AG04449 (cell line): Measurements from ENCODE around the gene RNFT2.

ENCODE experiments used
- CTCF ChIA-PET: fragments of 350-600 bp; formaldehyde crosslinking; extraction: SDS; loops from one replicate; lab custom pipeline; 2021; ENCODE audit warnings: antibody characterized with exemption; lab: Yijun Ruan, JAX
- POLR2A ChIA-PET: fragments of 400-600, 350-600 bp; formaldehyde crosslinking; extraction: SDS; loops from one replicate; lab custom pipeline; 2020; ENCODE audit warnings: antibody characterized with exemption, inconsistent platforms; lab: Yijun Ruan, JAX
- DNase-seq: peaks from one replicate; pipeline ENCODE4 v3.0.0-alpha.2; 2010; ENCODE audit warnings: low read depth, low spot score
- H3K4me3 ChIP-seq: 2 replicates; pipeline ENCODE4 v1.5.1; 2011; ENCODE audit warnings: low read depth, mild to moderate bottlenecking, control low read depth, low read length
- CTCF ChIP-seq: IDR thresholded peaks from one replicate; pipeline ENCODE4 v1.5.1; 2011; ENCODE audit warnings: mild to moderate bottlenecking, moderate library complexity, low read length, control low read depth, inconsistent platforms; ENCODE audit not compliant: insufficient read depth; ENCODE audit errors: missing control alignments

Gene RNFT2

GRCh38 chr12:116837097-116837496 lies 99.0 kb downstream of the RNFT2 start:
- no peak for DNase-seq
- TF ChIP-seq CTCF = no peak
- no peak overlapping the region for H3K4me3 ChIP-seq
- POLR2A ChIA-PET = no interaction called here
- CTCF ChIA-PET = no interaction called here

GRCh38 chr12:116838365-116838764 lies 100.2 kb downstream of the RNFT2 start:
- TF ChIP-seq CTCF = no peak
- no peak for DNase-seq
- no peak overlapping the region for H3K4me3 ChIP-seq
- CTCF ChIA-PET = interaction anchor here (0.7 to 1.3 kb wide), 2 partner anchors 23 to 184 kb away, joined by 3 to 4 read pairs; no protein-coding TSS in a partner anchor
- POLR2A ChIA-PET = no interaction called here

GRCh38 chr12:116839287-116839830 lies 101.2 kb downstream of the RNFT2 start:
- POLR2A ChIA-PET = no interaction called here
- no peak overlapping the region for H3K4me3 ChIP-seq

GRCh38 chr12:116843085-116843484 lies 105.0 kb downstream of the RNFT2 start:
- no peak for DNase-seq
- ChIA-PET POLR2A (no interaction called here), CTCF (no interaction called here)
- H3K4me3 ChIP-seq = no peak overlapping the region
- TF ChIP-seq CTCF = no peak

More at GRCh38 chr12:116839287-116839830, 101.2 kb downstream of the RNFT2 start:
- no peak for DNase-seq
- TF ChIP-seq CTCF = no peak
- CTCF ChIA-PET = no interaction called here

GRCh38 chr12:116849216-116849615 lies 111.1 kb downstream of the RNFT2 start:
- no peak for DNase-seq
- CTCF ChIA-PET = no interaction called here
- POLR2A ChIA-PET = no interaction called here
- TF ChIP-seq CTCF = no peak
- H3K4me3 ChIP-seq = no peak overlapping the region

GRCh38 chr12:116852303-116852702 lies 114.2 kb downstream of the RNFT2 start:
- DNase-seq = no peak
- TF ChIP-seq CTCF = no peak
- no peak overlapping the region for H3K4me3 ChIP-seq
- POLR2A ChIA-PET = no interaction called here
- CTCF ChIA-PET = no interaction called here
